Ecto neural progenitor cell (in vitro differentiated cells): ENCODE data around the gene LTF.
"Not testable (repeated sequence)": the region's sequence is repeated elsewhere in the genome, so short reads cannot be mapped to it uniquely, and the experiment has no call there.

Source experiments
- DNase-seq: peaks from one replicate; pipeline ENCODE4 v3.0.0-alpha.2; 2018; ENCODE audit warnings: low spot score

LTF gene

DNA sequence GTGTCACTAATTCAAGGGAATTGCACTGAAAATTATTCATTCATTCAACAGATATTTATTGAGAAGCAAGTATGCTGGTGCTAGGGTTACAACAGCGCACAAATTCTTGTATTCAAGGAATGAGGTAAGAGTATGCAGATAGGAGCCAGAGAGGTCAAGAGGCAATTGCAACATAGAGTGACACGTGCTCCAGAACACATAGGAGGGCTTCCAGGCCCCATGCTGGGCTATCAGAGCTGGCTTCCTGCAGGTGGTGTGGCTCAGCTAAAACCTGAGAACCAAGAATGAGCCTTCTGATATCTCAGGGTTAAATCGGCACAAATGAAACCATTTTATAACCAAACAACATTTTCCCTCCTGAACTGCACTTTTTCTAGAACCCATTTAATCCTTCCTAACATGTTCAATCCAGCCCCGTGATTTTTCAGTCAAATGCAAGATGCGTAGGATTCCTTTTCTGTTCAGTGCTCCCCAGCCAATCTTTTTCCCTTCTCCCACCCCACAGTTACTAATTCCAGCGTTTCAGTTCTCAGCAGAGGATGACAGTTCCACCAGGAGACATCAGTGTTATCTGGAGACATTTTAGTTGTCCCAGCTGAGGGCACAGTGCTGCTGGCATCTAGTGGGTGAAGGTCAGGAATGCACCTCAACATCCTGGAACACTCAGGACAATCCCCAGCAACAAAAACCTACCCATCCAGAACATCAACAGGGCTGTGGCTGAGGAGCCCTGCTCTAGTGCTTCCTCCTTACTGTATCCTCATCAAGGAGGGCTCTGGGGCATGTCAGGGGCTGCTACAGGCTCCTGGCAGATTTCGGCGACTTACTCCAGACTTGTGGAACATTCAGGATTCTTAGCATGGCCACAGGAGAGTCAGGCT lies 70.9 kb downstream of the LTF start:
- DNase-seq, result no peak

DNA sequence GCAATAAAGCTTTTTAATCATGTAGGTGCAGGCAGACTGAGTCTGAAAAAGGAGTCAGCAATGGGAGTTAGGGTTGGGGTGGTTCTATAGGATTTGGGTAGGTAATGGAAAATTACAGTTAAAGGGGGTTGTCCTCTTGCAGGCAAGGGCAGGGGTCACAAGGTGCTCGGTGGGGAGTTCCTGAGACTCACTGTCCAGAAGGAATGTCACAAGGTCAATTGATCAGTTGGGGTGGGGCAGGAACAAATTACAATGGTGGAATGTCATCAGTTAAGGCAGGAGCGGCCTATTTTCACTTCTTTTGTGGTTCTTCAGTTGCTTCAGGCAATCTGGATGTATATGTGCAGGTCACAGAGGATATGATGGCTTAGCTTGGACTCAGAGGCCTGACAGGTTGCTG lies 71.7 kb downstream of the LTF start:
- no peak for DNase-seq

DNA sequence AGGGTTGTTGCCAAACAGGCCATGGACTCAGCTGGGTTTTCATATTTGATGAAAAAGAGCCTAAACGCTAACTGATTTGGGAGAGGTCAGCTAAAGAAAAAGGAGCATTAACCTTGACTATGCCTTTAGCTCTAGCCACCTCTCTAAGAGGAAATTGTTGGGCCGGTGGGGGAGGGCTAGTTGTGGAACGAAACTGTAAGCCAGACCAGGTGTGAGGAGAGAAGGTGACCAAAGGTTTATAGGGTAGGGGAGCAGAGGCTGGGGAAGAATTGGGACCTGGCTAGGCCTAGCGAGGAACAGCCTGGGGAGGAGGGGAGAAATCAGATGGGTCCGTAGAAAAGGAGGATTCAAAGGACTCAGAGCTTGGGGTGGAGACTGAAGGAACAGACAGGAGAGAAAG lies 73.2 kb downstream of the LTF start:
- DNase-seq, result not testable (repeated sequence)

DNA sequence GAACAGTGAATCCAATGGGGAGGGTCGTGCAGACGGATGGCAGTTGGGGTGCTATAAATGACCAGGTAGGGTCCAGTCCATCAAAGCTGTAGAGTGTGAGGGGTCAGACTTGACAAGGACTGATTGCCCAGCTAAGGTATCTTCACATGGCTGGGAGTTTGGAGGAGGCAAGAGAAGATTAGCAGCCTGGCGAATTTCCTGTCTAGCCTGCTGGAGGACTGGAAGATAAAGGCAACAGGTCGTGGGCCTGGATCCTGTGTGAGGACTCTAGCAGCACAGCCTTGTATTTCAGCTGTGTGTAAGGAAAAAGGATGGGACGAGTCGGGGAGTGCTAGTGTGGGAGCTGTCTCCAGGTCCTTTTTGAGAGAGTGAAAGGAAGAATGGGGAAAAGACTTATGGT lies 75.4 kb downstream of the LTF start:
- DNase-seq, result no peak

DNA sequence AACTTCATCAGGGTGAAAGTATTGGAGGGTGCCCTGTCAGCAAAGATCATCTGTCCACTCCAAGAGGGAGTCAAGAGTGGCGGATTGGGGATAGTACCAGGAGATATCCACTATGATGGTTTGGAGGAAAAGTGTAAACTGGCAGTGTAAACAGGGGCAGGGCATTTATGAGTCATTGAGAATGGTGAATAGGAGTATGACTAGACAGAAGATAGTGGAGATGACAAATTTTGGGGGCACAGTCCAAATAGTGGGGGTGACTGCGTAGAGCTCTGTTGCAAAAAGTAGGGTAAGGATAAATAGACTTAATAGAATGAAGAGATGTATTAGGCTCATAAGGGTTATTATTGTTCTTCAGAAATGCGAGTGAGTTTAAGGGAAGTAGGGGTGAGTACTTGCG lies 75.9 kb downstream of the LTF start:
- DNase-seq, result not testable (repeated sequence)

DNA sequence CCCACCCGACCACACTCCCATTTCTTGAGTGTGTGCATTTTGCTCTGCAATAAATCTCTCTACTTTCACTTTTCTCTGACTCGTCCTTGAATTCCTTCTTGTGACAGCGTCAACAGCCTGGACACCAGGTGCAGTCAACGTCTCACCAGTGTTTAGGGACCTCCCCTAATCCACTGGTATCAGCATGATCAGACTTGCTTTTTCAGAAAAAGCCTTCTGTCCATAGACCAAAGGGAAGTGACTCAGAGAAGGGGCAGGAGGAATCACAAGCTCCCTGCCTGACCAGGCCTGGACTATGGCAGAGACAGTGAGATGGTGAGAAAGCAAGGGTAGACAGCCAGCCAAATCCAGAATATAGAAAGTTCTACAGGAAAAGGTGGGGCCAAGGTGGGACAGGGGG lies 78.5 kb downstream of the LTF start:
- no peak for DNase-seq
